Smooth muscle cell (in vitro differentiated cells): ENCODE results near the gene AP3S1. TPM values are rescaled to one million over a fixed set of nuclear protein-coding genes. Genes with fewer than 3 reads are reported as not detected.

Experiments
- DNase-seq: peaks from one replicate; lab custom pipeline; 2025; ENCODE audit not compliant: unreplicated experiment; lab: John Stamatoyannopoulos, UW
- H2AFZ ChIP-seq: fragments of 200-600 bp; sonication (generic); 2 replicates; pipeline ENCODE4 v1.6.0; 2016; ENCODE audit warnings: antibody characterized with exemption, low read depth, mild to moderate bottlenecking
- H3F3A ChIP-seq: fragments of 200-600 bp; sonication (generic); 2 replicates; pipeline ENCODE4 v1.6.0; 2017; ENCODE audit warnings: antibody characterized with exemption, low read depth
- H3K27ac ChIP-seq: fragments of 200-600 bp; sonication (generic); 2 replicates; pipeline ENCODE4 v1.5.1; 2016; ENCODE audit warnings: low read depth, mild to moderate bottlenecking
- H3K27me3 ChIP-seq: fragments of 200-600 bp; sonication (generic); 2 replicates; pipeline ENCODE4 v1.6.1; 2016; ENCODE audit warnings: low read depth, mild to moderate bottlenecking
- H3K36me3 ChIP-seq: fragments of 200-600 bp; sonication (generic); 2 replicates; pipeline ENCODE4 v1.5.1; 2016; ENCODE audit warnings: low read depth
- H3K4me1 ChIP-seq: fragments of 200-600 bp; sonication (generic); 2 replicates; pipeline ENCODE4 v1.5.1; 2016; ENCODE audit warnings: low read depth
- H3K4me2 ChIP-seq: fragments of 200-600 bp; sonication (generic); 2 replicates; pipeline ENCODE4 v1.6.0; 2016; ENCODE audit warnings: mild to moderate bottlenecking
- H3K4me3 ChIP-seq: fragments of 200-600 bp; sonication (generic); 2 replicates; pipeline ENCODE4 v1.5.1; 2016; ENCODE audit warnings: mild to moderate bottlenecking
- H3K79me2 ChIP-seq: fragments of 200-600 bp; sonication (generic); 2 replicates; pipeline ENCODE4 v1.6.0; 2016; ENCODE audit warnings: low read depth, mild to moderate bottlenecking
- H3K9ac ChIP-seq: fragments of 200-600 bp; sonication (generic); 2 replicates; pipeline ENCODE4 v1.6.0; 2016; ENCODE audit warnings: low read depth
- H3K9me3 ChIP-seq: fragments of 200-600 bp; sonication (generic); replicated peaks from 2 replicates; pipeline ENCODE4 v1.5.1; 2016; ENCODE audit warnings: low read depth
- H4K20me1 ChIP-seq: fragments of 200-600 bp; sonication (generic); 2 replicates; pipeline ENCODE4 v1.6.0; 2016; ENCODE audit warnings: low read depth
- CTCF ChIP-seq: fragments of 200-600 bp; sonication (generic); IDR thresholded peaks from 2 replicates; pipeline ENCODE4 v1.5.1; 2017; ENCODE audit warnings: borderline replicate concordance, mild to moderate bottlenecking, antibody characterized with exemption; ENCODE audit not compliant: insufficient read depth, poor library complexity, severe bottlenecking
- WGBS: methylation state at CpG from one replicate; pipeline ENCODE4 v1.1.7; 2016; ENCODE audit warnings: low lambda C conversion rate; 5-methylcytosine and 5-hydroxymethylcytosine counted together
- polyA plus RNA-seq: library from polyadenylated mRNA; unstranded; fragments of >200 nt; fragmentation: Nextera tagmentation; extraction: Ambion mirVana; gene quantifications from 2 replicates; pipeline ENCODE4 v1.2.1, GENCODE V29; 2016
- total RNA-seq: library from RNA; depleted of rRNA; stranded (reverse); fragments of >200 nt; gene quantifications from 2 replicates; pipeline ENCODE4 v1.2.3, GENCODE V29; 2014

Gene AP3S1
- total and polyA plus RNA-seq, 2 experiments from 2014 or later: 130 to 191 TPM

GRCh38 chr5:115838885-115839518 lies 2.7 kb upstream of the AP3S1 start:
- H3K27me3 ChIP-seq: no peaks in the 10 kb centered on the region
- H4K20me1 ChIP-seq: peaks cover 56% of the 10 kb centered on the region
- H3K27ac ChIP-seq: peak overlapping the region; percentile 1
- H3K4me3 ChIP-seq: peak overlapping the region; percentile 96
- H3K9ac ChIP-seq: no peak overlapping the region
- peak overlapping the region; percentile 85 for H3K4me2 ChIP-seq
- WGBS: 45% methylated on average over 10 of the region's 10 CpGs
- H3F3A ChIP-seq: peaks cover 7% of the 10 kb centered on the region
- H3K4me1 ChIP-seq: peaks cover 15% of the 10 kb centered on the region
- H2AFZ ChIP-seq: no peak overlapping the region
- H3K79me2 ChIP-seq: peaks cover 73% of the 10 kb centered on the region
- H3K36me3 ChIP-seq: peaks cover 17% of the 10 kb centered on the region
- H3K9me3 ChIP-seq: no peaks in the 10 kb centered on the region
- TF ChIP-seq CTCF: peak; percentile 65
- no peak for DNase-seq

- 0% methylated on average over 5 of the region's 5 CpGs for WGBS
Observed at GRCh38 chr5:115840873-115841272, 862 bp upstream of the AP3S1 start.

GRCh38 chr5:115842089-115842935 lies 577 bp downstream of the AP3S1 start:
- no peaks in the 10 kb centered on the region for H3K27me3 ChIP-seq
- H3K4me1 ChIP-seq: peaks cover 15% of the 10 kb centered on the region
- no peaks in the 10 kb centered on the region for H3K36me3 ChIP-seq
- H3F3A ChIP-seq: no peaks in the 10 kb centered on the region
- H3K27ac ChIP-seq: peak overlapping the region; percentile 87
- H3K9me3 ChIP-seq: no peaks in the 10 kb centered on the region
- peak overlapping the region; percentile 85 for H3K4me2 ChIP-seq
- H3K4me3 ChIP-seq: peak overlapping the region; percentile 96
- WGBS: under 1% methylated on average over 58 of the region's 68 CpGs
- peaks cover 95% of the 10 kb centered on the region for H3K79me2 ChIP-seq
- peak; percentile 30 for TF ChIP-seq CTCF
- no peak for DNase-seq
- H2AFZ ChIP-seq: peak overlapping the region; percentile 84
- H4K20me1 ChIP-seq: peaks cover 83% of the 10 kb centered on the region
- H3K9ac ChIP-seq: peak overlapping the region; percentile 92

More at GRCh38 chr5:115840873-115841272, 862 bp upstream of the AP3S1 start:
- peak overlapping the region; percentile 84 for H2AFZ ChIP-seq
- peak overlapping the region; percentile 92 for H3K9ac ChIP-seq
- H3K27me3 ChIP-seq: no peaks in the 10 kb centered on the region
- peaks cover 7% of the 10 kb centered on the region for H3K36me3 ChIP-seq
- H3K4me3 ChIP-seq: peak overlapping the region; percentile 96
- H3K9me3 ChIP-seq: no peaks in the 10 kb centered on the region
- no peak for TF ChIP-seq CTCF
- no peaks in the 10 kb centered on the region for H3F3A ChIP-seq
- peak overlapping the region; percentile 85 for H3K4me2 ChIP-seq
- H3K4me1 ChIP-seq: peaks cover 15% of the 10 kb centered on the region
- DNase-seq: no peak
- H3K27ac ChIP-seq: peak overlapping the region; percentile 87
- peaks cover 75% of the 10 kb centered on the region for H4K20me1 ChIP-seq
- H3K79me2 ChIP-seq: peaks cover 91% of the 10 kb centered on the region
